ENCODE measurements around the gene CPNE7.

Gene CPNE7

GRCh38 chr16:89583895-89584644 is 8.5 kb downstream of the CPNE7 start:
- no peak for DNase-seq (ENCODE audit: low read depth in 1 of 2, low spot score in 1 of 2)

GRCh38 chr16:89584768-89585549 is 9.4 kb downstream of the CPNE7 start:
- Histone ChIP-seq H3K4me3 (replicated peaks; ENCODE audit: insufficient read depth, low read length) (no peak overlapping the region), H3K27ac (replicated peaks) (no peak overlapping the region), H3K27me3 (ENCODE audit: insufficient read depth, poor library complexity, severe bottlenecking) (no peaks in the 10 kb centered on the region)
- no peak for DNase-seq (ENCODE audit: low read depth in 1 of 2, low spot score in 1 of 2)
- TF ChIP-seq SPI1 (IDR thresholded peaks at IDR 0.05; ENCODE audit: borderline replicate concordance, low read depth) (no peak), REST (IDR thresholded peaks at IDR 0.05; ENCODE audit: insufficient replicate concordance, low read depth) (no peak), CTCF (IDR thresholded peaks at IDR 0.05; ENCODE audit: insufficient read depth, low read length) (no peak), POLR2AphosphoS5 (IDR thresholded peaks at IDR 0.05; ENCODE audit: low read depth) (no peak), GABPA (IDR thresholded peaks at IDR 0.05; ENCODE audit: low read depth) (no peak)

More at GRCh38 chr16:89583895-89584644, 8.5 kb downstream of the CPNE7 start:
- TF ChIP-seq CTCF (IDR thresholded peaks at IDR 0.05; ENCODE audit: insufficient read depth, low read length): no peak
- TF ChIP-seq REST (IDR thresholded peaks at IDR 0.05; ENCODE audit: insufficient replicate concordance, low read depth): no peak
- no peak for TF ChIP-seq GABPA (IDR thresholded peaks at IDR 0.05; ENCODE audit: low read depth)
- TF ChIP-seq POLR2AphosphoS5 (IDR thresholded peaks at IDR 0.05; ENCODE audit: low read depth): no peak
- no peak for TF ChIP-seq SPI1 (IDR thresholded peaks at IDR 0.05; ENCODE audit: borderline replicate concordance, low read depth)
- H3K27ac ChIP-seq (replicated peaks): no peak overlapping the region
- H3K27me3 ChIP-seq (ENCODE audit: insufficient read depth, poor library complexity, severe bottlenecking): no peaks in the 10 kb centered on the region
- no peak overlapping the region for H3K4me3 ChIP-seq (replicated peaks; ENCODE audit: insufficient read depth, low read length)

GRCh38 chr16:89586218-89586617 is 10.7 kb downstream of the CPNE7 start:
- Histone ChIP-seq H3K27me3 (ENCODE audit: insufficient read depth, poor library complexity, severe bottlenecking) (no peaks in the 10 kb centered on the region), H3K4me3 (replicated peaks; ENCODE audit: insufficient read depth, low read length) (no peak overlapping the region), H3K27ac (replicated peaks) (no peak overlapping the region)
- no peak for TF ChIP-seq POLR2AphosphoS5 (IDR thresholded peaks at IDR 0.05; ENCODE audit: low read depth)
- no peak for TF ChIP-seq CTCF (IDR thresholded peaks at IDR 0.05; ENCODE audit: insufficient read depth, low read length)
- TF ChIP-seq GABPA (IDR thresholded peaks at IDR 0.05; ENCODE audit: low read depth): no peak
- no peak for TF ChIP-seq SPI1 (IDR thresholded peaks at IDR 0.05; ENCODE audit: borderline replicate concordance, low read depth)
- no peak for TF ChIP-seq REST (IDR thresholded peaks at IDR 0.05; ENCODE audit: insufficient replicate concordance, low read depth)
- no peak for DNase-seq (ENCODE audit: low read depth in 1 of 2, low spot score in 1 of 2)
